PFSK-1 (cell line): ENCODE results near the gene ATAD1.

Experiments used
- POLR2AphosphoS5 ChIP-seq: IDR thresholded peaks from 2 replicates; pipeline ENCODE4 v1.6.1; 2012; ENCODE audit warnings: low read depth, mild to moderate bottlenecking, control low read depth, low read length, moderate library complexity
- REST ChIP-seq, 2 experiments: IDR thresholded peaks; 2 replicates each; pipeline versions ENCODE4 v1.6.1 to v1.8.0; 2011 to 2012; ENCODE audit warnings: low read depth in 2 of 2, low read length in 2 of 2, control low read depth in 1 of 2, inconsistent platforms in 1 of 2, mild to moderate bottlenecking in 1 of 2, moderate library complexity in 1 of 2; ENCODE audit not compliant: insufficient read depth in 1 of 2
- SIN3A ChIP-seq: IDR thresholded peaks from 2 replicates; pipeline ENCODE4 v1.6.1; 2012; ENCODE audit warnings: mild to moderate bottlenecking, low read length, moderate library complexity, borderline replicate concordance; ENCODE audit not compliant: insufficient read depth
- TAF1 ChIP-seq: IDR thresholded peaks from 2 replicates; pipeline ENCODE4 v1.6.1; 2012; ENCODE audit warnings: low read length, control low read depth, borderline replicate concordance; ENCODE audit not compliant: insufficient read depth

- no peak for TF ChIP-seq REST (IDR thresholded peaks at IDR 0.05; ENCODE audit: insufficient read depth in 1 of 2, low read depth in 2 of 2, low read length in 2 of 2)
- TF ChIP-seq TAF1: no peak
- TF ChIP-seq POLR2AphosphoS5: no peak
- TF ChIP-seq SIN3A: no peak
These were observed 57.7 kb downstream of the ATAD1 start for GRCh38 chr10:87760195-87760905.
